Measurements from ENCODE around the gene SAMD14. TPM values are rescaled to one million over a fixed set of nuclear protein-coding genes. Genes with fewer than 3 reads are reported as not detected.

SAMD14 gene
- total RNA-seq, 1 donor from 2014 or later: 1.0 TPM

DNA sequence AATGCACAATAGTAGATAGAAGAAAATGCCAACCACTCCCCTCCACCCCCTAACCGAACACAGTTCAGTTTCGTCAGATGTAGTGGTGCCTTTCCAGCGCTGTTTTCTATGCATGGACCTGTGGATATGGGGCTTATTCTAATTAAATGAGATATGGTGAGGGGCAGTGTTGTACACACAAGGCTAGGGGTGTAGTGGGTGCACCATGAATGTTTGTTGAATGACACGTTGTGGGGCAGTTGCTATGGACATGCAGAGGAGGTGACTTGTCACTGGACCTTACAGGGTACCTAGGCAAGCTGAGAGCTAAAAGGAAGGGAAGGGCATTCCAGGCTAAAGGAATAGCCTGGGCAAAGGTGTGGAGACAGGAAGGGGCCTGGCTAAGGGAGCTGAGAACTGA, 31.4 kb downstream of the SAMD14 start:
- peak overlapping the region in 2 of 3 donors; percentile 36 to 98 for H3K9ac ChIP-seq (ENCODE audit: low read depth in 1 of 3, low read length in 3 of 3)
- peaks cover 71 to 90% (median 86%) of the 10 kb centered on the region in 3 donors for H3K4me1 ChIP-seq (ENCODE audit: control insufficient read depth in 3 of 3, insufficient read depth in 3 of 3, low read length in 3 of 3)
- H3K27me3 ChIP-seq (ENCODE audit: control insufficient read depth in 3 of 3, insufficient read depth in 3 of 3, low read length in 3 of 3): no peaks in the 10 kb centered on the region
- H3K9me3 ChIP-seq (ENCODE audit: control insufficient read depth in 3 of 3, low read length in 3 of 3): no peaks in the 10 kb centered on the region
- H3K36me3 ChIP-seq (ENCODE audit: control insufficient read depth in 3 of 3, insufficient read depth in 3 of 3, low read length in 3 of 3): peaks cover 25 to 41% (median 26%) of the 10 kb centered on the region in 3 donors
- H3K27ac ChIP-seq (ENCODE audit: low read depth, low read length): peak overlapping the region; percentile 94
- H3K4me3 ChIP-seq (ENCODE audit: low read length in 3 of 3): peak overlapping the region in 2 of 3 donors; percentile 29 to 49

DNA sequence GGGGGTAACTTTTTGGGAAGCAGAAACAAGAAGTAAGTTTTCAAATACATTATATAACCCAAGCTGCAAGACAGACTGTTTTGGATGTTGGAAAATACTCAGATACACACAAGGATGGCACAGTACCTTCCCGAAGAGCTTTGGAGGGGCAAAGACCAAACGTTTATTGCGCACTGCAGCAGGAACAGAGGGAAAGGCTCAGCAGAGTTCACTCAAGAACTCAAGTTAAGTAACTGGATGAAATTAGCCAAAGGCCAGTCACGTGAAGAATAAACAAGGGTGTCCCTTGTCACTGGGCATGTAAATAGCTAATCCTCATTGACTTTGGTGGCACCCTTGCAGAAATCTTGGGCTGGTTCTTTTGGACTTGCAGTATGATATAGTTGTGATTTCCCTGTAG, 32.0 kb downstream of the SAMD14 start:
- H3K27me3 ChIP-seq (ENCODE audit: control insufficient read depth in 3 of 3, insufficient read depth in 3 of 3, low read length in 3 of 3): no peaks in the 10 kb centered on the region
- peak overlapping the region; percentile 94 for H3K27ac ChIP-seq (ENCODE audit: low read depth, low read length)
- H3K36me3 ChIP-seq (ENCODE audit: control insufficient read depth in 3 of 3, insufficient read depth in 3 of 3, low read length in 3 of 3): peaks cover 23 to 40% (median 26%) of the 10 kb centered on the region in 3 donors
- peaks cover 64 to 84% (median 80%) of the 10 kb centered on the region in 3 donors for H3K4me1 ChIP-seq (ENCODE audit: control insufficient read depth in 3 of 3, insufficient read depth in 3 of 3, low read length in 3 of 3)
- peak overlapping the region in 1 of 3 donors; percentile 98 for H3K4me3 ChIP-seq (ENCODE audit: low read length in 3 of 3)
- no peaks in the 10 kb centered on the region for H3K9me3 ChIP-seq (ENCODE audit: control insufficient read depth in 3 of 3, low read length in 3 of 3)
- peak overlapping the region; percentile 25 to 98 (median 96) for H3K9ac ChIP-seq (ENCODE audit: low read depth in 1 of 3, low read length in 3 of 3)

DNA sequence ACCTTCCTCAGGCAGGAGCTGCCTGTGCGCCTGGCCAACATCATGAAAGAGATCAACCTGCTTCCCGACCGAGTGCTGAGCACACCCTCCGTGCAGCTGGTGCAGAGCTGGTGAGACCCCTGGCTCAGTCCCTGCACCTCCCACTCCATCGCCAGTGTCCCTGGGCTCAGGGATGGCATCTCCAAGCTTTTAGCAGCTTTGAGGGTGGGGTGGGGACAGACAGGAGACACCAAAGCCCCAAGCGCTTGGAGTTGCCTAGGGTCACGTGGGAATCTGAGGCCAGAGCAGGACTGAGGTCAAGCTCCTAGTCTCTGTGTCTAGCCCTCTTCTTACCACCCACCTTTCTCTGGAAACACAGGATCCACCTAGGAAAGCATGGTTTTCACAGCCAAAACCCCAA, 32.5 kb downstream of the SAMD14 start:
- Histone ChIP-seq H3K4me3 (ENCODE audit: low read length in 3 of 3) (peak overlapping the region in 2 of 3 donors; percentile 94 to 98), H3K9me3 (ENCODE audit: control insufficient read depth in 3 of 3, low read length in 3 of 3) (no peaks in the 10 kb centered on the region), H3K4me1 (ENCODE audit: control insufficient read depth in 3 of 3, insufficient read depth in 3 of 3, low read length in 3 of 3) (peaks cover 60 to 79% (median 75%) of the 10 kb centered on the region in 3 donors), H3K36me3 (ENCODE audit: control insufficient read depth in 3 of 3, insufficient read depth in 3 of 3, low read length in 3 of 3) (peaks cover 23 to 40% (median 26%) of the 10 kb centered on the region in 3 donors), H3K9ac (ENCODE audit: low read depth in 1 of 3, low read length in 3 of 3) (peak overlapping the region; percentile 25 to 98 (median 96)), H3K27ac (ENCODE audit: low read depth, low read length) (peak overlapping the region; percentile 94), H3K27me3 (ENCODE audit: control insufficient read depth in 3 of 3, insufficient read depth in 3 of 3, low read length in 3 of 3) (no peaks in the 10 kb centered on the region)

DNA sequence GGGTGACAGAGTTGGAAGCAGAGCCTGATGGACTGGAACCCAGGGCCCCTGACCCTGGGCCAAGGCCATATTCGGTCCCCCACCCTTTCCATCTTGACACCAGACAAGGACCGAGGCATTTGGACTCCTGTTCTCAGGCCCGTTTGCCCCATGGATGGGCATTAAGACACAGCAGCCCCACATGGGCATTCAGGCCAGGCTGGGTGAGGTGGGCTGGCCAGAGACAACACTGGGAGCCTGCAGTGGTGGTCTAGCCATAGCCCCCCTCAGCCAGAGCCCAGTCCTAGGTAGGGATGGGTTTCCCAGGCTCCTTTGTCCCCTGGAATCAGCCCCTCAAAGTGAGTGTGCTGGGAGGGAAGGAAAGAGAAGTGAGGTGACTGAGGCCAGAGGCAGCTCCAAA, 33.2 kb downstream of the SAMD14 start:
- Histone ChIP-seq H3K4me3 (ENCODE audit: low read length in 3 of 3) (peak overlapping the region; percentile 91 to 98 (median 94)), H3K4me1 (ENCODE audit: control insufficient read depth in 3 of 3, insufficient read depth in 3 of 3, low read length in 3 of 3) (peaks cover 56 to 72% (median 68%) of the 10 kb centered on the region in 3 donors), H3K27me3 (ENCODE audit: control insufficient read depth in 3 of 3, insufficient read depth in 3 of 3, low read length in 3 of 3) (no peaks in the 10 kb centered on the region), H3K36me3 (ENCODE audit: control insufficient read depth in 3 of 3, insufficient read depth in 3 of 3, low read length in 3 of 3) (peaks cover 23 to 40% (median 26%) of the 10 kb centered on the region in 3 donors), H3K9ac (ENCODE audit: low read depth in 1 of 3, low read length in 3 of 3) (peak overlapping the region; percentile 87 to 98 (median 96)), H3K9me3 (ENCODE audit: control insufficient read depth in 3 of 3, low read length in 3 of 3) (no peaks in the 10 kb centered on the region), H3K27ac (ENCODE audit: low read depth, low read length) (peak overlapping the region; percentile 94)

DNA sequence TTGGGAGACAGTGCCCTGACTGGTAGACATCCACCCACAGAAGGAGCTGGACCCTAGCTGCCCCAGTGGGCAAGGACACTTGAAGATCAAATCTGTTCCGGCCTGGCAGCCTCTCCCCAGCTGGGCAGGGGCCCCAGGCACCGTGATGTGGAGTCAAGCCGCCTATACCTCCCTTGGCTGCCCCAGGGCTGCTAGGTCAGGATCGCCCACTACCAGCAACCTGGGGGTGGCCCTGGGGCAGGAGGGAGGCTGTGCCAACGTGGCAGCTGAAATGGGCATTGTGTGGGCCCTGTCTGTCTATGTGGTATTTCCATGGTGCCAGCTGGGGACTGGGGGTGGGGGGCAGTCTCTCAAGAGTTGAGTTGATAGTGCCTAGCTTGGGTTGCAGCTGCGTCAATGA, 33.9 kb downstream of the SAMD14 start:
- Histone ChIP-seq H3K9ac (ENCODE audit: low read depth in 1 of 3, low read length in 3 of 3) (peak overlapping the region; percentile 87 to 98 (median 96)), H3K4me3 (ENCODE audit: low read length in 3 of 3) (peak overlapping the region; percentile 91 to 98 (median 94)), H3K4me1 (ENCODE audit: control insufficient read depth in 3 of 3, insufficient read depth in 3 of 3, low read length in 3 of 3) (peaks cover 56 to 65% (median 61%) of the 10 kb centered on the region in 3 donors), H3K36me3 (ENCODE audit: control insufficient read depth in 3 of 3, insufficient read depth in 3 of 3, low read length in 3 of 3) (peaks cover 23 to 41% (median 25%) of the 10 kb centered on the region in 3 donors), H3K27ac (ENCODE audit: low read depth, low read length) (peak overlapping the region; percentile 94), H3K9me3 (ENCODE audit: control insufficient read depth in 3 of 3, low read length in 3 of 3) (no peaks in the 10 kb centered on the region), H3K27me3 (ENCODE audit: control insufficient read depth in 3 of 3, insufficient read depth in 3 of 3, low read length in 3 of 3) (no peaks in the 10 kb centered on the region)

DNA sequence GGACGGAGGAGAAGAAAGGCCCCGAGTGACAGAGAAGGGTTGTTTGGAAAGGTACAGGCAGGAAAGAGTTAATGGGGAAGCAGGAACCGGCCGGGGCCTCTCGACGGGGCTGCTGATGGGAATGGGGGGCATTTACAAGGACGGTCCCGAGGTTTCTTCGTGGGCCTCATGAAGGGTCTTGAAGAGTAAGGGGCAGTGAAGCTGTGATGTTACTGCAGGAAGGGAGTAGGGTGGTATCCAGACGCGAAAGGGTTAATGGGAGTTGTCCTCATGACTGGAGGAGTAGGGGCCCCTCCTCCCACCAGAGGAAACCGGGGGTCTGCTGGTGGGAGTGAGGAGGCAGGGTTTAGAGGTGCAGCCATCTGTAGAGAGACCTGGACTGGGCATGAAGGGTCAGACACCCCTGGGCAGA, 34.3 kb downstream of the SAMD14 start:
- Histone ChIP-seq H3K4me3 (ENCODE audit: low read length in 3 of 3) (peak overlapping the region; percentile 91 to 98 (median 94)), H3K9me3 (ENCODE audit: control insufficient read depth in 3 of 3, low read length in 3 of 3) (no peaks in the 10 kb centered on the region), H3K27me3 (ENCODE audit: control insufficient read depth in 3 of 3, insufficient read depth in 3 of 3, low read length in 3 of 3) (no peaks in the 10 kb centered on the region), H3K4me1 (ENCODE audit: control insufficient read depth in 3 of 3, insufficient read depth in 3 of 3, low read length in 3 of 3) (peaks cover 52 to 61% (median 57%) of the 10 kb centered on the region in 3 donors), H3K9ac (ENCODE audit: low read depth in 1 of 3, low read length in 3 of 3) (peak overlapping the region; percentile 87 to 98 (median 96)), H3K27ac (ENCODE audit: low read depth, low read length) (peak overlapping the region; percentile 94), H3K36me3 (ENCODE audit: control insufficient read depth in 3 of 3, insufficient read depth in 3 of 3, low read length in 3 of 3) (peaks cover 23 to 39% (median 25%) of the 10 kb centered on the region in 3 donors)

DNA sequence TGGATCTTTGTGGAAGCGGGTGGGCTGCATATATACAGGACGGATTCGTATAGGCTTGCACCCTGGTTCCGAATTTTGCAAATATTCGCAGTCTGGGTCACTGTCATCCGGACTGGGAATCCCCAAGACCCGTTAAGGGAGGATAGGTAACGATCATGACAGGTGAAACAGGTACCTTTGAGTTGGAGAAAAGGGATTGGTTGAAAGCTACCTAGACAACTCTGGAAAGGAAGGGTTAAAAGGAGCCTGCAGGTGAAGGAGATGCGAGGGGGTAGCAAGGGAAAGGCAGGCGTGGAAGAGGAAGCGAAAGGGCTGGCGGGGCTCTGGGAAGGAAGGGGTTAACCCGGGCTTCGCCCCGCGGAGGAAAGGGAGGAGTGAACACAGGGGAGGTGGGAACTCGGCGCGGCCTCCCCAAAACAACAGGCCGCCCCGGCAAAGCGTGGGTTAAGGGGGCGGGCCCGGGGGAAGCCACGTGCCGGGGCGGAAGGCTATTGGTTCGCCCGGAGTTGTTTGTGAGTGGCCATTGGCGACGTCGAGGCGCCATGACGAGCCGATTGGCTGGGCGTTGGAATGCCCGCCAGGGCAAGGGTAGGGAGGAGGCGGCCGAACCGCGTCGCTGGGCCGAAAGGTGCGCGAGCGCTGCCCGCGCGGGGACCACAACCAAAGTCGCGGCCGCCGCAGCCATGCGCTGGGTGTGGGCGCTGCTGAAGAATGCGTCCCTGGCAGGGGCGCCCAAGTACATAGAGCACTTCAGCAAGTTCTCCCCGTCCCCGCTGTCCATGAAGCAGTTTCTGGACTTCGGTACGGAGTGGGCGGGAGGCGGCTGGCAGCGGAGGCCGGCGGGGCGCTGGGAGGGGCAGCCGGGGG, 35.0 kb downstream of the SAMD14 start, which contains the start of gene PDK2:
TSS of gene PDK2 (plus strand) at position 599 of the 867 bp plus-strand sequence. CDS start at position 684, 85 bp downstream.
- H3K36me3 ChIP-seq (ENCODE audit: control insufficient read depth in 3 of 3, insufficient read depth in 3 of 3, low read length in 3 of 3): peaks cover 21 to 33% (median 28%) of the 10 kb centered on the region in 3 donors
- H3K9ac ChIP-seq (ENCODE audit: low read depth in 1 of 3, low read length in 3 of 3): peak within 1 kb of the TSS; percentile 87 to 98 (median 96)
- peak within 1 kb of the TSS; percentile 94 for H3K27ac ChIP-seq (ENCODE audit: low read depth, low read length)
- no peaks in the 10 kb centered on the region for H3K27me3 ChIP-seq (ENCODE audit: control insufficient read depth in 3 of 3, insufficient read depth in 3 of 3, low read length in 3 of 3)
- H3K4me1 ChIP-seq (ENCODE audit: control insufficient read depth in 3 of 3, insufficient read depth in 3 of 3, low read length in 3 of 3): peaks cover 45 to 54% (median 50%) of the 10 kb centered on the region in 3 donors
- no peaks in the 10 kb centered on the region for H3K9me3 ChIP-seq (ENCODE audit: control insufficient read depth in 3 of 3, low read length in 3 of 3)
- peak within 1 kb of the TSS; percentile 91 to 98 (median 94) for H3K4me3 ChIP-seq (ENCODE audit: low read length in 3 of 3)

DNA sequence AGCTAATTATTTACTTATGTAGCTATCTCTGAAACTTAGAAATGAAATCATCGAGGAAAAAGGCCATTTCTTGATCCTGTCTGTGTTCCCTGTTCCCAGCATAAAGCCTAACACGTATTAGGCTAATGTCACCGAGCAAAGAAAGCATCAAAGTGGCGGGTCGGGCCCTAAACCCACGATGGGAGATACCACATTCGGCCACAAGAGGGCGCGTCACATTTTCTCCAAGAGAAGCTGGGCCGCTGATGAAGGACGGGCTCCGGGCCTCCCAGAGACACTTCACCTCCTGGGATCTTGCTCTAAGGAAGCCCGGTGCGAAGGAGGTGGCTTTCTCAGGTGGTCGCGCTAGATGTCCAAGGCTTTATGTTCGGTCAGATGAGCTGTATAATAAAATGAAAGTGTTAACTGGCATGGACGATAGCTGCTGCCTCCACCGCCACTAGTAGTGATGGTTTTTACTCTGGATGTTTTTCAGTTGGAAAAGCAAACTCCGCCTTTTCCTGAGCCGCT, 35.7 kb downstream of the SAMD14 start:
- no peaks in the 10 kb centered on the region for H3K9me3 ChIP-seq (ENCODE audit: control insufficient read depth in 3 of 3, low read length in 3 of 3)
- H3K9ac ChIP-seq (ENCODE audit: low read depth in 1 of 3, low read length in 3 of 3): peak overlapping the region; percentile 72 to 96 (median 90)
- H3K4me3 ChIP-seq (ENCODE audit: low read length in 3 of 3): peak overlapping the region; percentile 82 to 93 (median 91)
- H3K4me1 ChIP-seq (ENCODE audit: control insufficient read depth in 3 of 3, insufficient read depth in 3 of 3, low read length in 3 of 3): peaks cover 40 to 48% (median 45%) of the 10 kb centered on the region in 3 donors
- H3K27ac ChIP-seq (ENCODE audit: low read depth, low read length): peak overlapping the region; percentile 94
- H3K27me3 ChIP-seq (ENCODE audit: control insufficient read depth in 3 of 3, insufficient read depth in 3 of 3, low read length in 3 of 3): no peaks in the 10 kb centered on the region
- H3K36me3 ChIP-seq (ENCODE audit: control insufficient read depth in 3 of 3, insufficient read depth in 3 of 3, low read length in 3 of 3): peaks cover 24 to 35% (median 35%) of the 10 kb centered on the region in 3 donors

DNA sequence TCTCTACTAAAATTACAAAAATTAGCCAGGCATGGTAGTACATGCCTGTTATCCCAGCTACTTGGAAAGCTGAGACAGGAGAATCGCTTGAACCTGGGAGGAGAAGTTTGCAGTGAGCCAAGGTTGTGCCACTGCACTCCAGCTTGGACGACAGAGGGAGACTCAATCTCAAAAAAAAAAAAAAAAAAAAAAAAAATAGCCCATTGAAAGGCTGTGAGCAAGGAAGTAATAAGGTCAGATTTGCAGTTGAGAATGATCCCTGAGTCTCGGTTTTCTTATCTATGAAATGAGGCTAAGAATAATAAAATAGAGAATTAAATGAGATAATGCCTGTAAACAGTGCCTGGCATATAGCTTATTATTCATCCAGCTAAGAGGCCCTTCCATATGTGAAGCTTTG, 36.2 kb downstream of the SAMD14 start:
- no peak overlapping the region for H3K4me3 ChIP-seq (ENCODE audit: low read length in 3 of 3)
- H3K9me3 ChIP-seq (ENCODE audit: control insufficient read depth in 3 of 3, low read length in 3 of 3): no peaks in the 10 kb centered on the region
- peaks cover 22 to 36% (median 33%) of the 10 kb centered on the region in 3 donors for H3K36me3 ChIP-seq (ENCODE audit: control insufficient read depth in 3 of 3, insufficient read depth in 3 of 3, low read length in 3 of 3)
- no peak overlapping the region for H3K27ac ChIP-seq (ENCODE audit: low read depth, low read length)
- H3K9ac ChIP-seq (ENCODE audit: low read depth in 1 of 3, low read length in 3 of 3): no peak overlapping the region
- no peaks in the 10 kb centered on the region for H3K27me3 ChIP-seq (ENCODE audit: control insufficient read depth in 3 of 3, insufficient read depth in 3 of 3, low read length in 3 of 3)
- H3K4me1 ChIP-seq (ENCODE audit: control insufficient read depth in 3 of 3, insufficient read depth in 3 of 3, low read length in 3 of 3): peaks cover 35 to 43% (median 40%) of the 10 kb centered on the region in 3 donors
